HepG2 (cell line): ENCODE measurements around the gene RTN3. TPM values are rescaled to one million over a fixed set of nuclear protein-coding genes. Genes with fewer than 3 reads are reported as not detected.

Source experiments
- ATAC-seq: fragments of 200-7000 bp; cut with Tn5 transposase; 3 replicates; pipeline ENCODE4 v1.9.1; 2020; ENCODE audit warnings: mild to moderate bottlenecking, moderate library complexity
- BruUV-seq: library from RNA; stranded (reverse); fragments of 400-500 nt; replicated peaks from 2 replicates; lab custom pipeline; 2021; lab: Mats Ljungman, UMichigan
- CTCF ChIA-PET: fragments of 300-600 bp; formaldehyde crosslinking; extraction: SDS; loops from one replicate; lab custom pipeline; 2021; ENCODE audit warnings: low total read pairs, inconsistent platforms, low intra/inter-chr PET ratio; lab: Yijun Ruan, JAX
- POLR2A ChIA-PET: fragments of 350-600 bp; sonication (Branson Sonifier 250); formaldehyde crosslinking; loops from one replicate; lab custom pipeline; 2020; ENCODE audit warnings: antibody characterized with exemption, inconsistent platforms; lab: Yijun Ruan, JAX
- DNase-seq: peaks from one replicate; pipeline ENCODE4 v3.0.0-alpha.2; 2015; ENCODE audit warnings: low spot score
- FAIRE-seq: peaks from 3 replicates; lab custom pipeline; 2011; peaks lifted over from hg19 to GRCh38; lab: Jason Lieb, UNC
- H2AFZ ChIP-seq: one replicate; pipeline ENCODE4 v1.6.1; 2011; ENCODE audit warnings: low read length, inconsistent platforms
- H3K27ac ChIP-seq: fragments of 300-600 bp; 3 replicates; pipeline ENCODE4 v1.8.0; 2011; ENCODE audit warnings: mixed run types, mild to moderate bottlenecking, mixed read lengths, low read length, inconsistent platforms; ENCODE audit not compliant: insufficient read depth; ENCODE audit errors: extremely low read length
- H3K27me3 ChIP-seq, 2 experiments: fragments of 200-600 bp in 1 of 2; 2 replicates in 1 of 2; 3 replicates in 1 of 2; pipeline versions ENCODE4 v1.6.0 to v1.8.0; 2011; ENCODE audit warnings: low read length in 2 of 2, mild to moderate bottlenecking in 2 of 2, moderate library complexity in 2 of 2, inconsistent platforms in 1 of 2; ENCODE audit not compliant: insufficient read depth in 2 of 2, control insufficient read depth in 1 of 2
- H3K36me3 ChIP-seq, 2 experiments: fragments of 200-600 bp in 1 of 2; replicated peaks in 1 of 2; 2 replicates in 1 of 2; 3 replicates in 1 of 2; pipeline versions ENCODE4 v1.5.1 to v1.8.0; 2011; ENCODE audit warnings: low read length in 2 of 2, inconsistent platforms in 1 of 2; ENCODE audit not compliant: insufficient read depth in 2 of 2, control insufficient read depth in 1 of 2
- H3K4me1 ChIP-seq: 2 replicates; pipeline ENCODE4 v1.5.1; 2012; ENCODE audit warnings: low read length, inconsistent platforms; ENCODE audit not compliant: insufficient read depth
- H3K4me2 ChIP-seq: 2 replicates; pipeline ENCODE4 v1.6.0; 2011; ENCODE audit warnings: low read depth, low read length, inconsistent platforms
- H3K4me3 ChIP-seq, 3 experiments: fragments of 200-600 bp in 1 of 3; sonication (generic), shearing (Covaris generic) in 1 of 3; replicated peaks in 1 of 3; 2 replicates each; pipeline ENCODE4 v1.5.1; 2011 to 2016; ENCODE audit warnings: low read length in 3 of 3, inconsistent platforms in 2 of 3, low read depth in 2 of 3, mild to moderate bottlenecking in 2 of 3, control low read depth in 1 of 3, mixed read lengths in 1 of 3; ENCODE audit not compliant: insufficient read depth in 1 of 3
- H3K79me2 ChIP-seq: one replicate; pipeline ENCODE4 v1.6.1; 2011; ENCODE audit warnings: low read length, inconsistent platforms; ENCODE audit not compliant: insufficient read depth
- H3K9ac ChIP-seq: 2 replicates; pipeline ENCODE4 v1.6.0; 2011; ENCODE audit warnings: mild to moderate bottlenecking, low read depth, low read length, inconsistent platforms; ENCODE audit not compliant: insufficient read depth
- H3K9me3 ChIP-seq: 2 replicates; pipeline ENCODE4 v1.5.1; 2012; ENCODE audit warnings: mild to moderate bottlenecking, low read length
- H4K20me1 ChIP-seq: 2 replicates; pipeline ENCODE4 v1.6.0; 2011; ENCODE audit warnings: inconsistent platforms, mild to moderate bottlenecking, low read length, moderate library complexity; ENCODE audit not compliant: insufficient read depth
- ADNP ChIP-seq: sonication (generic); formaldehyde crosslinking; IDR thresholded peaks from 2 replicates; pipeline ENCODE4 v1.4.0; 2020; ENCODE audit warnings: missing genetic modification reagents
- CCDC6 ChIP-seq: sonication (generic); formaldehyde crosslinking; IDR thresholded peaks from 2 replicates; pipeline ENCODE4 v1.8.1; 2022; ENCODE audit warnings: mild to moderate bottlenecking, missing genetic modification reagents, moderate library complexity
- DRAP1 ChIP-seq: IDR thresholded peaks from 2 replicates; pipeline ENCODE4 v1.6.1; 2016; ENCODE audit warnings: missing genetic modification reagents, missing compliant biosample characterization
- KLF6 ChIP-seq: IDR thresholded peaks from 2 replicates; pipeline ENCODE4 v1.8.0; 2016; ENCODE audit warnings: missing biosample characterization, missing genetic modification reagents
- MEIS2 ChIP-seq: sonication (generic); formaldehyde crosslinking; IDR thresholded peaks from 2 replicates; pipeline ENCODE4 v1.9.0; 2021; ENCODE audit warnings: mild to moderate bottlenecking, missing genetic modification reagents
- PAXIP1 ChIP-seq: sonication (generic); formaldehyde crosslinking; conservative IDR thresholded peaks from 2 replicates; pipeline ENCODE4 v1.4.0; 2020; ENCODE audit warnings: mild to moderate bottlenecking, missing genetic modification reagents, moderate library complexity
- POLR2A ChIP-seq, 2 experiments: IDR thresholded peaks; 2 replicates each; pipeline ENCODE4 v1.6.1; 2011; ENCODE audit warnings: low read depth in 2 of 2, low read length in 2 of 2, mild to moderate bottlenecking in 1 of 2, moderate library complexity in 1 of 2; ENCODE audit not compliant: insufficient read depth in 1 of 2
- POLR2G ChIP-seq: fragments of 200-400 bp; formaldehyde crosslinking; IDR thresholded peaks from 2 replicates; pipeline ENCODE4 v1.6.1; 2018; ENCODE audit warnings: mild to moderate bottlenecking, low read depth, low read length, moderate library complexity
- RARA ChIP-seq: IDR thresholded peaks from 2 replicates; pipeline ENCODE4 v1.6.1; 2016; ENCODE audit warnings: missing genetic modification reagents, missing compliant biosample characterization
- RBFOX2 ChIP-seq: fragments of 200-400 bp; formaldehyde crosslinking; IDR thresholded peaks from 2 replicates; pipeline ENCODE4 v1.6.1; 2017; ENCODE audit warnings: low read depth, mild to moderate bottlenecking, low read length
- TOPORS ChIP-seq: sonication (generic); formaldehyde crosslinking; IDR thresholded peaks from 2 replicates; pipeline ENCODE4 v1.8.0; 2023; ENCODE audit warnings: mild to moderate bottlenecking, missing genetic modification reagents
- XBP1 ChIP-seq: sonication (generic); formaldehyde crosslinking; IDR thresholded peaks from 2 replicates; pipeline ENCODE4 v1.5.0; 2020; ENCODE audit warnings: missing genetic modification reagents
- YEATS4 ChIP-seq: sonication (generic); formaldehyde crosslinking; IDR thresholded peaks from 2 replicates; pipeline ENCODE4 v1.4.0; 2020; ENCODE audit warnings: missing genetic modification reagents, borderline replicate concordance
- ZBTB10 ChIP-seq: sonication (generic); formaldehyde crosslinking; IDR thresholded peaks from 2 replicates; pipeline ENCODE4 v1.4.0; 2020; ENCODE audit warnings: missing genetic modification reagents, borderline replicate concordance
- ZNF234 ChIP-seq: sonication (generic); formaldehyde crosslinking; conservative IDR thresholded peaks from 2 replicates; pipeline ENCODE4 v1.5.1; 2020; ENCODE audit warnings: mild to moderate bottlenecking, missing genetic modification reagents
- ZNF350 ChIP-seq: sonication (generic); formaldehyde crosslinking; IDR thresholded peaks from 2 replicates; pipeline ENCODE4 v1.4.0; 2020; ENCODE audit warnings: mild to moderate bottlenecking, low read depth, missing genetic modification reagents, borderline replicate concordance
- ZNF773 ChIP-seq: sonication (generic); formaldehyde crosslinking; IDR thresholded peaks from 2 replicates; pipeline ENCODE4 v1.4.0; 2020; ENCODE audit warnings: missing genetic modification reagents, borderline replicate concordance
- WGBS: methylation state at CpG from one replicate; pipeline ENCODE4 v1.1.6; 2017; ENCODE audit warnings: low lambda C conversion rate; 5-methylcytosine and 5-hydroxymethylcytosine counted together
- in situ Hi-C: cut with HindIII; loops from 2 replicates; pipeline ENCODE4 v1.10.0; 2017; ENCODE audit warnings: low pct_unique_long_range_greater_than_20kb; ENCODE audit not compliant: extremely low pct_ligation_motif_present
- intact Hi-C: fragments of 100-400 bp; cut with micrococcal nuclease; formaldehyde crosslinking; loops from one replicate; pipeline ENCODE4 v1.10.0; 2022; ENCODE audit not compliant: unreplicated experiment
- polyA plus RNA-seq, 8 experiments: library from polyadenylated mRNA; depleted of rRNA in 3 of 8; stranded (reverse) in 7 of 8; unstranded in 1 of 8; fragments of >200 nt; fragmentation: Illumina TruSeq in 4 of 8; extraction: Trizol in 4 of 8; gene quantifications; 2 replicates each; pipeline versions ENCODE4 v1.2.1 to v1.2.3, GENCODE V29; 2011 to 2016; ENCODE audit warnings: low read depth in 4 of 8, missing spikeins in 1 of 8, mixed read lengths in 1 of 8; ENCODE audit not compliant: insufficient read depth in 1 of 8
- total RNA-seq, 5 experiments: library from RNA; depleted of rRNA; stranded (reverse); fragments of >200 nt; fragmentation: Illumina TruSeq; extraction: Trizol; gene quantifications; 2 replicates each; pipeline ENCODE4 v1.2.3, GENCODE V29; 2016; ENCODE audit warnings: low read depth in 1 of 5

RTN3 gene
- total and polyA plus RNA-seq, 2 of the 13 experiments (the other 11 are each of a cell fraction or from before 2014, with no cell fraction given): 32.2 to 41.1 TPM

- DNase-seq: peak; percentile 49
- no peak for FAIRE-seq
- TSS peak; percentile 97 for BruUV-seq
- no peaks in the 10 kb centered on the region for H3K9me3 ChIP-seq
- H4K20me1 ChIP-seq: no peaks in the 10 kb centered on the region; the same call in 1 of the 2 replicates
- 2% methylated on average over 27 of the region's 34 CpGs for WGBS
- peaks cover 7% of the 10 kb centered on the region for H3K79me2 ChIP-seq
- H3K4me3 ChIP-seq: peak overlapping the region; percentile 65 to 98 (median 85)
- peaks cover 43% of the 10 kb centered on the region for H3K4me1 ChIP-seq
- peak overlapping the region; percentile 76 for H3K4me2 ChIP-seq
- H3K27ac ChIP-seq: peak overlapping the region; percentile 86
- intact Hi-C loops (loop anchor here (2.0 to 10.0 kb wide), 5 partner anchors 45 to 180 kb away; partner anchors contain the start of gene SPINDOC), in situ Hi-C loops (loop anchor here (10.0 kb wide), 1 partner anchor 147 kb away; the partner anchor contains the start of gene RCOR2)
- ChIA-PET POLR2A (interaction anchor here (0.6 to 4.3 kb wide), 13 partner anchors 11 to 886 kb away, joined by 3 to 22 read pairs (median 8); partner anchors contain the start of genes MARK2, RTN3 and SLC3A2), CTCF (interaction anchor here (1.1 kb wide), 1 partner anchor 178 kb away, joined by 3 read pairs; no protein-coding TSS in a partner anchor)
- ATAC-seq: no peak
- H3K27me3 ChIP-seq: peaks cover 0 to 4% of the 10 kb centered on the region in 2 experiments; a peak in 1 of 5 replicates
- peaks cover 0 to 2% of the 10 kb centered on the region in 2 experiments; a peak in 1 of 5 replicates for H3K36me3 ChIP-seq
- no peak overlapping the region for H2AFZ ChIP-seq
- peak overlapping the region; percentile 80 for H3K9ac ChIP-seq
- TF ChIP-seq RARA (CRISPR knock-in tag): no peak
- no peak for TF ChIP-seq ADNP (CRISPR knock-in tag)
- TF ChIP-seq ZNF234 (CRISPR knock-in tag): 0 out of 2 replicates have a peak, but pooled peaks have one; percentile 37
- TF ChIP-seq PAXIP1 (CRISPR knock-in tag): peak; percentile 47
- TF ChIP-seq ZNF350 (CRISPR knock-in tag): no peak
- TF ChIP-seq ZBTB10 (CRISPR knock-in tag): peak; percentile 88; the same call in 1 of the 2 replicates
- 0 out of 2 replicates have a peak, but pooled peaks have one; percentile 55 for TF ChIP-seq ZNF773 (CRISPR knock-in tag)
- TF ChIP-seq POLR2G: peak; percentile 59
- TF ChIP-seq MEIS2: 0 out of 2 replicates have a peak, but pooled peaks have one; percentile 32
- TF ChIP-seq YEATS4 (CRISPR knock-in tag): peak; percentile 49; the same call in 1 of the 2 replicates
- 0 out of 2 replicates have a peak, but pooled peaks have one; percentile 26 for TF ChIP-seq CCDC6 (CRISPR knock-in tag)
- TF ChIP-seq DRAP1 (CRISPR knock-in tag): peak; percentile 66; the same call in 1 of the 2 replicates
- TF ChIP-seq RBFOX2: peak; percentile 57; the same call in 1 of the 2 replicates
- TF ChIP-seq KLF6 (CRISPR knock-in tag): peak; percentile 67; the same call in 1 of the 2 replicates
- TF ChIP-seq TOPORS (CRISPR knock-in tag): peak; percentile 68; the same call in 1 of the 2 replicates
- TF ChIP-seq POLR2A (IDR thresholded peaks at IDR 0.05; ENCODE audit: insufficient read depth in 1 of 2, low read depth in 2 of 2, low read length in 2 of 2): peak in 1 of 2 experiments; percentile 51; a peak in 2 of 4 replicates
- TF ChIP-seq XBP1: no peak
Observed at GRCh38 chr11:63767565-63768236, 86.4 kb downstream of the RTN3 start.
